Measurements from ENCODE around the gene HPS1.

The HPS1 gene

DNA sequence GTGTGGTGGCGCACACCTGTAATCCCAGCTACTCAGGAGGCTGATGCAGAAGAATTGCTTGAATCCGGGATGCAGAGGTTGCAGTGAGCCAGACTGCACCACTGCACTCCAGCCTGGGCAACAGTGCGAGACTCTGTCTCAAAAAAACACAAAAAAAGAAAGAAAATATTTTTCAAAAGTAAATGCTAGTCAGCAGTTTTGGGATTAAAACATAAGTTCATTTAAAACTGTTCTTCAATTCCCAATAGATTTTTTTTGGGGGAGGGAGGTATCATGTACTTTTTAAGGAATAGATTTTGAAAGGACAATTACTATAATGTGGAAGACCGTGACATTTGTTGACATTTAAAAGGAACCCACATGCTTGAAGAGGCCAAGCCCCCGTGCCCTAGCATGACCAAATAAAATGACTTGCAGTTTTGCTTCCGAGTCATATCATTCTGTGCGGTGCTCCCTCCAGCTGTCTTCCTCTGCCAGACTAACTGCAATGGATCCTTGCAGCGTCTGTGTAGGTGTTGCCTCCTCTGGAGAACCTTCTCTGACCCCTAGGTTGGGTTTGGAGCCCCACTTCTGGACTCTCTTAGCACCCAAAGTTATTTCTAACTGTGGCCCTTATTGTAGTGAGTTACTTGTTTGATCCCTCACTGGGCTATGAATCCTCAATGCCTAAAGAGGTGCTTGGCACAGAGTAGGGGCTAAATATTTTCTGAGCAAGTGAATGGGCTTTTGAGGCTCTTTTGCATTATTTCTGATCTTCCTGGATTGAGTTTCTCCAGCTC is 17.4 kb upstream of the HPS1 start:
- H3K4me3 ChIP-seq (ENCODE audit: low read length) = no peak overlapping the region
- TF ChIP-seq, protein P1, sequence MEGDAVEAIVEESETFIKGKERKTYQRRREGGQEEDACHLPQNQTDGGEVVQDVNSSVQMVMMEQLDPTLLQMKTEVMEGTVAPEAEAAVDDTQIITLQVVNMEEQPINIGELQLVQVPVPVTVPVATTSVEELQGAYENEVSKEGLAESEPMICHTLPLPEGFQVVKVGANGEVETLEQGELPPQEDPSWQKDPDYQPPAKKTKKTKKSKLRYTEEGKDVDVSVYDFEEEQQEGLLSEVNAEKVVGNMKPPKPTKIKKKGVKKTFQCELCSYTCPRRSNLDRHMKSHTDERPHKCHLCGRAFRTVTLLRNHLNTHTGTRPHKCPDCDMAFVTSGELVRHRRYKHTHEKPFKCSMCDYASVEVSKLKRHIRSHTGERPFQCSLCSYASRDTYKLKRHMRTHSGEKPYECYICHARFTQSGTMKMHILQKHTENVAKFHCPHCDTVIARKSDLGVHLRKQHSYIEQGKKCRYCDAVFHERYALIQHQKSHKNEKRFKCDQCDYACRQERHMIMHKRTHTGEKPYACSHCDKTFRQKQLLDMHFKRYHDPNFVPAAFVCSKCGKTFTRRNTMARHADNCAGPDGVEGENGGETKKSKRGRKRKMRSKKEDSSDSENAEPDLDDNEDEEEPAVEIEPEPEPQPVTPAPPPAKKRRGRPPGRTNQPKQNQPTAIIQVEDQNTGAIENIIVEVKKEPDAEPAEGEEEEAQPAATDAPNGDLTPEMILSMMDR (conservative IDR thresholded peaks at IDR 0.05; ENCODE audit: low read length) = no peak
- DNase-seq (ENCODE audit: low read depth) = no peak

DNA sequence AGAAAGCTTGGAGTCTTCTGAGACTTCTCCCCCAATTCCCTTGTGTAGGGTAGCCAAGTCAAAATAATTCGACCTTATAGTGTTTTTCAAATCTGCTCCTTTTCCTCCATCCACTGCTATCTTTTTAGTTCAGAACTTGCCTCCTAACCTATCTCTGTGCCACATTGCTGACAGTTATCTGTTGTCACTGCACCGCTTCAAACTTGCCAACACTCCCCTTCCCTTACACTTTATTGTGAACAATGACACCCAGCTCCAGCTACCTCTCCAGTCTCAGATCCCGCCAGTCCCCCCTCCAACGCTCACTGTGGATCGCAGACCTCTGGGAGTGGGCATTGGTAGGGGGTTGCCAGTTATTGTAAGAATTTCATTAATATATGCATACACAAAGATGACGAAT is 16.3 kb upstream of the HPS1 start:
- H3K4me3 ChIP-seq (ENCODE audit: low read length) = no peak overlapping the region
- TF ChIP-seq, protein P1 (conservative IDR thresholded peaks at IDR 0.05; ENCODE audit: low read length) = no peak
- DNase-seq (ENCODE audit: low read depth) = no peak

DNA sequence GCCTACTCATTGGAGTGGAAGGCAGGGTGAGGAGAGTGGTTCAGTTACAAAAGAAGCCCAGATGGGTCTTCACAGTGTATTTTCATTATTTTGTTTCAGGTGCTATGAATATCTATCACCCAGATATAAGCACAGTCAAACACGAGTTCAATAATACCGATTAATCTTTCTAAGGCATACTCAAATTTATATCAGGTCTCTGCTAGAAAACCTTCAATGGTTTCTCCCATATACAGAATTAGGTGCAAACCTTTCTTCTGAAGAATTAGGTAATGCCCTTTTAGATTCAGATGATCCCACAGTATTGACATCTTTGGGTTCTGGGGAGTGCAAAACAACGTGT is 14.7 kb upstream of the HPS1 start:
- TF ChIP-seq, protein P1 (conservative IDR thresholded peaks at IDR 0.05; ENCODE audit: low read length) = no peak
- no peak overlapping the region for H3K4me3 ChIP-seq (ENCODE audit: low read length)
- no peak for DNase-seq (ENCODE audit: low read depth)

DNA sequence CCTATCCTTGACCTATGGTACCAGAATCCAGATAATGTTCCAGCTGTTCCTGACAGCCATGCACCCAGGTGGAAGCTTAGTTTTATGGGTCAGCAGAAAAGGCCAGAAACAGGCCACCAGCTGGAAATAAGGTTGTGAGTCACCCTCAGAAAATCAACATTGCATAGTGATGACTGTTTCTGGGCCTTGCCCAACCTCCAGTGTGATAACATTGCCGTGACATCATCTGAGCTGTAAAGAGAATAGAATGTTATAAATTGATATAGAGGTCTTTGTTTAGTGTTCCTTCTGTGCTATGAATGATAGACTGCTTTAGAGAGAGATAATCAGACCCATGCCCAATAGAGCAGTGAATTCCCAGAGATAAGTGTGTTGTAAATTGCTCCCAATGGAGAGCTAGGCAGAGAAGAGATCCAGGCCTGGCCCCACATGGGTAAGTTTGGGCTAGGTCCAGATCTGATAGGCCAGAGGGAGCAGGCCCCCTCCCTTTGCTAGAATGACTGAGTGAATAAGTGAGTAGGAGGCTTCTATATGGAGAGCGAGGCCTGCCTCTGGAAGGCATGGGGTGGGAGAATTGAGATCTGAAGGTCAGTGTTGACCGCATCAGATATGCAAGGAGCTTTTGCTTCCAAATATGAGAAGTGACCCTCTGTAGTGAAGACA is 14.2 kb upstream of the HPS1 start:
- peak; percentile 87 for DNase-seq (ENCODE audit: low read depth)
- TF ChIP-seq, protein P1 (conservative IDR thresholded peaks at IDR 0.05; ENCODE audit: low read length) = no peak
- H3K4me3 ChIP-seq (ENCODE audit: low read length) = no peak overlapping the region

DNA sequence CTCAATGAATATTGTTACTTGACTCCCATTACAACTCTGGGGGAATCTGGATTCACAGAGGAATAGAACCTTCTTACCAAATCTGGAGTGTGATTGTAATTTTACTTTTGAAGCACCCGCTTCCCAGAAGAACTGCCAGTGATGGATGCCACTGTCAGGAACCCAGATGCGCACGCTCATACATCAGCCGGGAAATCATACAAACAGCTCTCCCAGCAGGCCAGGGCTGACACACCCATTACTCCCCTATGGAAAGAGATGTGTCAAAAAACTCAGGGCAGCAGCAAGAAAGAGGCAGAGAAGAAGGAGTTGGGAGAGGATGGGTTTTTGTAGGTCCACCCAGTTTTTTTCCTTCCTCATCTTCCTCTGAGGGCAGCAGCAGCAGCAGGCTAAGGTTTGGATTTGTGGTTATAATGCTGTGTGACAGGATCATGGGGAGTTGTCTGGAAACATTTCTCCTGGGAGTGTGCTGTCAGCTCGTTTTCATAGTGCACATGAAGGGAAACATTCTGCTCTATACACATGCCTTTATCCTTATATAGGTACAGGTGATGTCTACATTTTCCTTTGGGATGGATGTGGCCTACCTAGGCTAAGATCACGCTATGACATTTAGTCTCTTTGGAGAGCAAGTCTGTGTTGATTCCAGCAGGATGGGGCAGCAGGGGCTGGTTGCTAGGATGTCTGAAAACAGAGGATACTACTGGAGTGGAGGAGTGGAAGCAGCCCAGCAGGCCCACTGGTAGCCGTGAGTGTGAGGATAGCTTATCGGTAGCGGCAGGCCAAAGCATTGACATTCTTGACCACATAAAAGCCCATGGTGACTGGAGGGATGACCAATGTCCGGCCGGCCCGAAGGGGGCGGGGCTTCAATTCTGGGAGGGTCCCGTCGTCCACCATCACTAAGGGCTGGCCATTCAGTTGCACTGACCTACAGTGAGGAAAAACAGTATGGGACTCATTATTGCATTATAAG is 12.4 kb upstream of the HPS1 start:
- no peak overlapping the region for H3K4me3 ChIP-seq (ENCODE audit: low read length)
- TF ChIP-seq, protein P1 (conservative IDR thresholded peaks at IDR 0.05; ENCODE audit: low read length) = no peak
- no peak for DNase-seq (ENCODE audit: low read depth)

DNA sequence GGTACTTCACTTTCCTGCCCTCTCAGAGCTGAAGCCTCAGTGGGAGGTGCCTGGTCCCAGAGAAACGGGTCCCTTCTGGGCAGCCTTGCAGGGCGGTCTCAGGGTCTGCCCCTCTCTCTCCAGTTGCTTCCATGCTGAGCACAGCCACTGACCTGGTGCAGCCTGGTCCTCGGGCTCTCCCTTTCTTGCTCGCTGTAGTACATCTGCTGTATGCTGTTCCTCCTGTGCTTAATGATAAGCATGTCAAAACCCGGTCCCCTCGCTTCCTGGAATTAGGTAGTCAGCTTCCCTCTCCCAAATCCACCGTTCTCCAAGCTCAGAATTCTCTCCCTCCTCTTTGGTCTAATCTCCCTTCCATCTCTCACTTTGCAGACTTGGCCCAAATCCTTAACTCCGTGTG is 11.0 kb upstream of the HPS1 start:
- TF ChIP-seq, protein P1 (conservative IDR thresholded peaks at IDR 0.05; ENCODE audit: low read length) = no peak
- DNase-seq (ENCODE audit: low read depth) = no peak
- H3K4me3 ChIP-seq (ENCODE audit: low read length) = no peak overlapping the region

Data from AG10803 (cell line).